ENCODE results near the gene ADAMTS5. TPM values are rescaled to one million over a fixed set of nuclear protein-coding genes. Genes with fewer than 3 reads are reported as not detected.

Gene ADAMTS5
- total RNA-seq, 1 experiment from 2014 or later = not detected

- H3K4me3 ChIP-seq = no peak overlapping the region
- CTCF ChIA-PET = no interaction called here
- H2AFZ ChIP-seq = no peak overlapping the region
- no peaks in the 10 kb centered on the region for H3F3A ChIP-seq (ENCODE audit: insufficient read depth, low read depth)
- no peaks in the 10 kb centered on the region for H3K36me3 ChIP-seq (ENCODE audit: low read depth)
- no peak for DNase-seq
- no peaks in the 10 kb centered on the region for H3K79me2 ChIP-seq (ENCODE audit: low read depth)
- H3K9me3 ChIP-seq (ENCODE audit: insufficient read depth, low read depth) = no peaks in the 10 kb centered on the region
- no peaks in the 10 kb centered on the region for H3K27me3 ChIP-seq (ENCODE audit: insufficient read depth, low read depth)
- no peaks in the 10 kb centered on the region for H3K9me2 ChIP-seq (ENCODE audit: insufficient read depth)
- POLR2A ChIA-PET (ENCODE audit: unreplicated experiment) = no interaction called here
- no peaks in the 10 kb centered on the region for H4K20me1 ChIP-seq (ENCODE audit: insufficient read depth)
- H3K4me2 ChIP-seq = no peak overlapping the region
- BruUV-seq (replicated peaks) = no TSS peak
- intact Hi-C loops (cut with micrococcal nuclease; ENCODE audit: unreplicated experiment) = no loop called here
- TF ChIP-seq, protein P1, sequence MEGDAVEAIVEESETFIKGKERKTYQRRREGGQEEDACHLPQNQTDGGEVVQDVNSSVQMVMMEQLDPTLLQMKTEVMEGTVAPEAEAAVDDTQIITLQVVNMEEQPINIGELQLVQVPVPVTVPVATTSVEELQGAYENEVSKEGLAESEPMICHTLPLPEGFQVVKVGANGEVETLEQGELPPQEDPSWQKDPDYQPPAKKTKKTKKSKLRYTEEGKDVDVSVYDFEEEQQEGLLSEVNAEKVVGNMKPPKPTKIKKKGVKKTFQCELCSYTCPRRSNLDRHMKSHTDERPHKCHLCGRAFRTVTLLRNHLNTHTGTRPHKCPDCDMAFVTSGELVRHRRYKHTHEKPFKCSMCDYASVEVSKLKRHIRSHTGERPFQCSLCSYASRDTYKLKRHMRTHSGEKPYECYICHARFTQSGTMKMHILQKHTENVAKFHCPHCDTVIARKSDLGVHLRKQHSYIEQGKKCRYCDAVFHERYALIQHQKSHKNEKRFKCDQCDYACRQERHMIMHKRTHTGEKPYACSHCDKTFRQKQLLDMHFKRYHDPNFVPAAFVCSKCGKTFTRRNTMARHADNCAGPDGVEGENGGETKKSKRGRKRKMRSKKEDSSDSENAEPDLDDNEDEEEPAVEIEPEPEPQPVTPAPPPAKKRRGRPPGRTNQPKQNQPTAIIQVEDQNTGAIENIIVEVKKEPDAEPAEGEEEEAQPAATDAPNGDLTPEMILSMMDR (conservative IDR thresholded peaks at IDR 0.05) = no peak
- no peak for TF ChIP-seq EZH2 (IDR thresholded peaks at IDR 0.05; ENCODE audit: low read depth)
- H3K4me1 ChIP-seq (replicated peaks; ENCODE audit: insufficient read depth) = no peaks in the 10 kb centered on the region
- H3K27ac ChIP-seq = no peak overlapping the region
These were observed 30.9 kb downstream of the ADAMTS5 start for GRCh38 chr21:26935977-26936376.

DNA sequence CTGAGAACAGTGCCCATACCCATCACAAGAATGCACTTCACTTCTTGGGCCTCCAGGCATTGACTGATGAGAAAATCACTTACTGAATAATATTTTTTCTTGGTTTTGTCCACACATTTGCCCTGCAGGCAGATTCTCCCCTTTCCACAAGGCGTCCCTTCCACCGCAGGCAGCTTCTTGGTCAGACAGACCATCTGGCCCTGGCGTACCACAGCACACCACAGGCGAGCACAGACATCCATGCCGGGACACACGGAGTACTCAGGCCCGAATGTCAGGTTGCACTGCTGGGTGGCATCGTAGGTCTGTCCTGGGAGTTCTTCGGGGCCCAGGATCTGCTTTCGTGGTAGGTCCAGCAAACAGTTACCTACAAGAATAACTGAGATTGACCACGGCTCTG lies 32.5 kb downstream of the ADAMTS5 start:
- H3K4me3 ChIP-seq = no peak overlapping the region
- H3K4me1 ChIP-seq (replicated peaks; ENCODE audit: insufficient read depth) = no peaks in the 10 kb centered on the region
- H3K9me2 ChIP-seq (ENCODE audit: insufficient read depth) = no peaks in the 10 kb centered on the region
- H3K9me3 ChIP-seq (ENCODE audit: insufficient read depth, low read depth) = no peaks in the 10 kb centered on the region
- H3K79me2 ChIP-seq (ENCODE audit: low read depth) = no peaks in the 10 kb centered on the region
- H3K4me2 ChIP-seq = no peak overlapping the region
- no peak overlapping the region for H3K27ac ChIP-seq
- DNase-seq = no peak
- H3K36me3 ChIP-seq (ENCODE audit: low read depth) = no peaks in the 10 kb centered on the region
- ChIA-PET POLR2A (ENCODE audit: unreplicated experiment) (no interaction called here), CTCF (no interaction called here)
- no peaks in the 10 kb centered on the region for H4K20me1 ChIP-seq (ENCODE audit: insufficient read depth)
- no peak overlapping the region for H2AFZ ChIP-seq
- no TSS peak for BruUV-seq (replicated peaks)
- intact Hi-C loops (cut with micrococcal nuclease; ENCODE audit: unreplicated experiment) = no loop called here
- H3F3A ChIP-seq (ENCODE audit: insufficient read depth, low read depth) = no peaks in the 10 kb centered on the region
- TF ChIP-seq EZH2 (IDR thresholded peaks at IDR 0.05; ENCODE audit: low read depth) = no peak
- TF ChIP-seq, protein P1 (conservative IDR thresholded peaks at IDR 0.05) = no peak
- H3K27me3 ChIP-seq (ENCODE audit: insufficient read depth, low read depth) = no peaks in the 10 kb centered on the region

- H3K4me3 ChIP-seq = no peak overlapping the region
- BruUV-seq (replicated peaks) = no TSS peak
- H3K9me3 ChIP-seq (ENCODE audit: insufficient read depth, low read depth) = no peaks in the 10 kb centered on the region
- no peaks in the 10 kb centered on the region for H3K4me1 ChIP-seq (replicated peaks; ENCODE audit: insufficient read depth)
- H3K4me2 ChIP-seq = no peak overlapping the region
- no peaks in the 10 kb centered on the region for H3K27me3 ChIP-seq (ENCODE audit: insufficient read depth, low read depth)
- CTCF ChIA-PET = no interaction called here
- H4K20me1 ChIP-seq (ENCODE audit: insufficient read depth) = no peaks in the 10 kb centered on the region
- no peak for DNase-seq
- H2AFZ ChIP-seq = no peak overlapping the region
- intact Hi-C loops (cut with micrococcal nuclease; ENCODE audit: unreplicated experiment) = no loop called here
- H3K27ac ChIP-seq = no peak overlapping the region
- no peaks in the 10 kb centered on the region for H3K36me3 ChIP-seq (ENCODE audit: low read depth)
- POLR2A ChIA-PET (ENCODE audit: unreplicated experiment) = no interaction called here
- TF ChIP-seq, protein P1 (conservative IDR thresholded peaks at IDR 0.05) = no peak
- no peak for TF ChIP-seq EZH2 (IDR thresholded peaks at IDR 0.05; ENCODE audit: low read depth)
- no peaks in the 10 kb centered on the region for H3F3A ChIP-seq (ENCODE audit: insufficient read depth, low read depth)
- no peaks in the 10 kb centered on the region for H3K79me2 ChIP-seq (ENCODE audit: low read depth)
- H3K9me2 ChIP-seq (ENCODE audit: insufficient read depth) = no peaks in the 10 kb centered on the region
These were observed 33.4 kb downstream of the ADAMTS5 start for GRCh38 chr21:26933448-26933847.
